Type B pancreatic cell (in vitro differentiated cells): ENCODE results near the gene SYTL4. TPM values are rescaled to one million over a fixed set of nuclear protein-coding genes. Genes with fewer than 3 reads are reported as not detected.

ENCODE experiments used
- DNase-seq: peaks from one replicate; pipeline ENCODE4 v3.0.0; 2021; ENCODE audit warnings: mixed read lengths; ENCODE audit not compliant: unreplicated experiment; ENCODE audit errors: extremely low spot score
- H3K27ac Mint-ChIP-seq: 2 replicates; pipeline ENCODE4 v1.8.0; 2021; ENCODE audit warnings: mild to moderate bottlenecking, mixed read lengths
- H3K27me3 Mint-ChIP-seq: 2 replicates; pipeline ENCODE4 v1.8.0; 2021; ENCODE audit warnings: mixed read lengths
- H3K36me3 Mint-ChIP-seq: 2 replicates; pipeline ENCODE4 v1.8.0; 2021; ENCODE audit warnings: mixed read lengths
- H3K4me1 Mint-ChIP-seq: one replicate; pipeline ENCODE4 v1.8.0; 2021; ENCODE audit warnings: mixed read lengths; ENCODE audit not compliant: unreplicated experiment
- H3K4me3 Mint-ChIP-seq: 2 replicates; pipeline ENCODE4 v1.8.0; 2021; ENCODE audit warnings: mild to moderate bottlenecking, mixed read lengths
- H3K9me3 Mint-ChIP-seq: 2 replicates; pipeline ENCODE4 v1.8.0; 2021; ENCODE audit warnings: mixed read lengths
- total RNA-seq: library from RNA; stranded (reverse); gene quantifications from 2 replicates; pipeline ENCODE4 v1.2.1, GENCODE V29; 2021; ENCODE audit warnings: low replicate concordance
- TF ChIP-seq, protein P1 (sequence below): fragments of 200-600 bp; sonication (generic); conservative IDR thresholded peaks from 2 replicates; pipeline ENCODE4 v1.5.0; 2021; ENCODE audit warnings: antibody characterized with exemption, mild to moderate bottlenecking

Gene SYTL4
- total RNA-seq, 1 donor from 2014 or later = 4.0 TPM

DNA sequence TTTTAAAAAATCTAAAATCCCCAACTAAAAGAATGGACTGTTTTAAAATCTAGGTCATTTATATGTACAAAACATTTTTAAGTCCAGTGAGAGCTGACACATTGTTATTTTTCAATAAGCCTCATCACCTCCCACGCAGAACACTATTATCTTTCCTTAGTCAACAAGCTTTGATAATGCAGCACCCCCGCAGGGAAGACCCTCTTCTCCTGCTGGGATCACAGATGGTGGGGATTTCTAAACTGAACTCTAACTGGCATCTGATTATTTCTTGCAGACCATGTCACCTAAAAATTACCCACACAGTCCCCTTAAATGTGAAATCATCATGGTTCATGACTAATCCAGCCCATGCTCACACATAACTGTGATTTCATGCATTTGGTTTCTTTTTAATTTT lies 11.6 kb downstream of the SYTL4 start:
- DNase-seq = no peak
- Mint-ChIP-seq H3K27ac (no peak overlapping the region), H3K27me3 (no peaks in the 10 kb centered on the region), H3K4me3 (no peak overlapping the region), H3K36me3 (no peaks in the 10 kb centered on the region), H3K4me1 (peaks cover 4% of the 10 kb centered on the region), H3K9me3 (peaks cover 5% of the 10 kb centered on the region)
- TF ChIP-seq, protein P1, sequence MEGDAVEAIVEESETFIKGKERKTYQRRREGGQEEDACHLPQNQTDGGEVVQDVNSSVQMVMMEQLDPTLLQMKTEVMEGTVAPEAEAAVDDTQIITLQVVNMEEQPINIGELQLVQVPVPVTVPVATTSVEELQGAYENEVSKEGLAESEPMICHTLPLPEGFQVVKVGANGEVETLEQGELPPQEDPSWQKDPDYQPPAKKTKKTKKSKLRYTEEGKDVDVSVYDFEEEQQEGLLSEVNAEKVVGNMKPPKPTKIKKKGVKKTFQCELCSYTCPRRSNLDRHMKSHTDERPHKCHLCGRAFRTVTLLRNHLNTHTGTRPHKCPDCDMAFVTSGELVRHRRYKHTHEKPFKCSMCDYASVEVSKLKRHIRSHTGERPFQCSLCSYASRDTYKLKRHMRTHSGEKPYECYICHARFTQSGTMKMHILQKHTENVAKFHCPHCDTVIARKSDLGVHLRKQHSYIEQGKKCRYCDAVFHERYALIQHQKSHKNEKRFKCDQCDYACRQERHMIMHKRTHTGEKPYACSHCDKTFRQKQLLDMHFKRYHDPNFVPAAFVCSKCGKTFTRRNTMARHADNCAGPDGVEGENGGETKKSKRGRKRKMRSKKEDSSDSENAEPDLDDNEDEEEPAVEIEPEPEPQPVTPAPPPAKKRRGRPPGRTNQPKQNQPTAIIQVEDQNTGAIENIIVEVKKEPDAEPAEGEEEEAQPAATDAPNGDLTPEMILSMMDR = no peak

DNA sequence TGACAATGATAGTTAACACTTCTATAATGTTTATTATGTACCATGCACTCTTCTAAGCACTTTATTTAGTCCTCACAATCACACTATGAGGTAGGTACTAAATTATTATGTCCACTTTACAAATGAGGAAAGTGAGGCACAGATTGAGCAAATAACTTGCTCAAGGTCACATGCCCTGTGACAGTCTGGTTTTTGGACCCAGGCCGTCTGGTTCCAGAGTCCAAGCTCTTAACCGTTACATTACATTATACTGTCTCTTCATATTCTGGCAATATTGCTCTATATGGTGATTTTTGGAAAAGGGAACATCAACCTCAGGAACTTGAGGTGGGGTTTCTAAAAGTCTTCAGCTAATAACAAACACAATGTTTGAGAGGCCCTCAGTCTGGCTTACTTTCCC lies 12.8 kb downstream of the SYTL4 start:
- no peak for DNase-seq
- H3K27me3 Mint-ChIP-seq = no peaks in the 10 kb centered on the region
- peaks cover 4% of the 10 kb centered on the region for H3K4me1 Mint-ChIP-seq
- TF ChIP-seq, protein P1 = no peak
- H3K4me3 Mint-ChIP-seq = no peak overlapping the region
- H3K9me3 Mint-ChIP-seq = peaks cover 5% of the 10 kb centered on the region
- H3K27ac Mint-ChIP-seq = no peak overlapping the region
- H3K36me3 Mint-ChIP-seq = no peaks in the 10 kb centered on the region

DNA sequence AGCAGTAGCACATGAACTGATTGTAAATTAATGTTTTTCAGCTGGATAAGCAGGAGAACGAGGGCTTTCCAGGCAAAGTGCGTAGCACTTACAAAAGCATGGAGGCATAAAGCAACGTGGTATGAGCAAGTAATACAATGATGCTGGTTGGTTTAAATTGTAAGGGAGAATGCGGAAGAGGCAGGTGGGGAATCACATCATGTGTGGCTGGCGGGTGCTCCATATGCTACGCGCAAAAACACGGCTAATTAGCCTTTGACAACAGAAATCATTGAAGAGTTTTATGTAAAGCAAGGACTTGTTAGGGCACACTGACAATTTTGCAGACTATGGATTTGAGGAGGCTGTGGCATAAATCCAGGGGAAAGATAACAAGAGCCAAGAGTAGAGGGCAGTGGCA lies 14.6 kb downstream of the SYTL4 start:
- H3K36me3 Mint-ChIP-seq = no peaks in the 10 kb centered on the region
- H3K27ac Mint-ChIP-seq = no peak overlapping the region
- TF ChIP-seq, protein P1 = no peak
- H3K4me3 Mint-ChIP-seq = no peak overlapping the region
- H3K27me3 Mint-ChIP-seq = no peaks in the 10 kb centered on the region
- peaks cover 4% of the 10 kb centered on the region for H3K9me3 Mint-ChIP-seq
- no peak for DNase-seq
- H3K4me1 Mint-ChIP-seq = peaks cover 4% of the 10 kb centered on the region

DNA sequence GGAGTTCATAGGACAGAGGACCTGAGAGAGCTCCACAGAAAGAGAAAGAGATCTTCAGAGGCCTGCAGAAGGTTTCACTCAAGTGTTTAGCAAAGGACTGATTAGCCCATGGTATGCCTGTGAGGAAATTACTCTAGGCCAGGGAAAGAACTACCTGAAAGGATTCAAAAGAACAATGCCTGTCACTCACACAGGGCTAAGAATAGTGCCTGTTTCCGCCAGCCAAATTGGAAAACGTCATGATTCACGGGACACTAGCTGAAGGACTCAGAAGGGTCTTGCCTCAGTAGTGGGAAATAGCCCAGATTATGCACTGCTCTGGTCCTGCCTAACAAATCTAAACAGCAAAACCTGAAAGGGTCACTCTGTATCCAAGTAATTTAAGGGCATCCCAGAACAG lies 21.1 kb downstream of the SYTL4 start:
- Mint-ChIP-seq H3K27ac (no peak overlapping the region), H3K27me3 (no peaks in the 10 kb centered on the region), H3K9me3 (no peaks in the 10 kb centered on the region), H3K4me1 (no peaks in the 10 kb centered on the region), H3K4me3 (no peak overlapping the region), H3K36me3 (no peaks in the 10 kb centered on the region)
- DNase-seq = no peak
- TF ChIP-seq, protein P1 = no peak

DNA sequence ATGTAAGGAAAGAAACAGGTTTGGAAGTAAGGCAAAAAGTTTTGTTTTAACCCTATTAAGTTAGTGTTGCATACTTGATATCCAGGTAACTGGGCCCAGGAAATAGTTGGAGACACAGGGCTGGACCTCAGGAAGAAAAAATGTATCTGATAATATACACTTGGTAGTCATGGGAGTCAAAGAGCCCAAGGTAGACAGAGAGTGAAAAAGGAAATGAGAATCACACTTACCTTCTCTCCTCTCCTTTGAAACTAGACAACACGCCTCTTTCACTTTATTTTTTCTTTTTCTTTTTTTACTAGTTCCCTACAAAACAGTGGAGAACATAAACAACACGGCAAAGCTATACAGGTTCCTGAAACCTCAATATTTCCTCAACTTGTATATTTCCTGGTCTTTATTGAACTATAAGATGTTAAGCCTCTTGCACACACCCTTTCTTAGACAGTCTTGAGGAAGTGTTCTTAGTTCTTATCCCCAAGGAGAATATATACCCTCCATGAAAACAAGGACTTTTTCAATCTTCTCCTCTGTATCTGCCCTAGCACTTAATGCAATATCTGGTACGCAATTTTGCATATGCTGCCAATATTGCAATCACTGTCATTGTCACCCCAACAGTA lies 27.2 kb downstream of the SYTL4 start:
- H3K36me3 Mint-ChIP-seq = no peaks in the 10 kb centered on the region
- H3K27me3 Mint-ChIP-seq = no peaks in the 10 kb centered on the region
- no peaks in the 10 kb centered on the region for H3K9me3 Mint-ChIP-seq
- no peak overlapping the region for H3K27ac Mint-ChIP-seq
- TF ChIP-seq, protein P1 = no peak
- no peaks in the 10 kb centered on the region for H3K4me1 Mint-ChIP-seq
- no peak for DNase-seq
- H3K4me3 Mint-ChIP-seq = no peak overlapping the region

DNA sequence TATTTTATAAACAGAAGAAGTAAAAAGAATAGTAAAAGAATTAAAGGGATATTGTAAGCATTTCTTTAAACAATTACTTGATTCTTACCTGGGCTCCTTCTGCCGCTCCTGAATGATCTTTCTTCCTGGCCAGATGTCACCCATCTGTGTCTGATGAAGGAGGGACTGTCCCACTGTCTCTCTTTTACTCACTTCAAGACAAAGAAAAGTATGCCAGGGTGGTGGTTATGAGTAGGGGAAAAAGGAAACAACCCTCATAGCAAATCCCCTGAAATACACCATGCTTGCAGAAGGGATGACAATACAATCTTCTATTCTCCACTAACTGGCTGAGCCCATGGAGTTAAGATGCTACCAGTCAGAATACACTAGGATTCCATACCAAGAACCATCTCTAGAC lies 31.1 kb downstream of the SYTL4 start:
- TF ChIP-seq, protein P1 = no peak
- Mint-ChIP-seq H3K36me3 (no peaks in the 10 kb centered on the region), H3K4me1 (no peaks in the 10 kb centered on the region), H3K9me3 (no peaks in the 10 kb centered on the region), H3K27me3 (no peaks in the 10 kb centered on the region), H3K4me3 (no peak overlapping the region), H3K27ac (no peak overlapping the region)
- DNase-seq = no peak
